HEK293 (cell line): Measurements from ENCODE around the gene PPP1R14B.

ENCODE experiments used
- SETDB1 ChIP-seq: IDR thresholded peaks from one replicate; pipeline ENCODE4 v1.6.1; 2017; ENCODE audit warnings: mild to moderate bottlenecking, low read length, moderate library complexity, mixed read lengths; ENCODE audit not compliant: insufficient read length
- ZNF501 ChIP-seq: fragments of 450-650 bp; formaldehyde crosslinking; IDR thresholded peaks from 2 replicates; pipeline ENCODE4 v1.5.1; 2016; ENCODE audit warnings: missing biosample characterization, missing genetic modification characterization
- TF ChIP-seq, protein P1 (sequence below): fragments of 450-650 bp; formaldehyde crosslinking; IDR thresholded peaks from 2 replicates; pipeline ENCODE4 v1.5.1; 2016; ENCODE audit warnings: missing biosample characterization, missing genetic modification characterization
- TF ChIP-seq, protein P2 (sequence below): fragments of 450-650 bp; formaldehyde crosslinking; IDR thresholded peaks from 2 replicates; pipeline ENCODE4 v1.5.1; 2016; ENCODE audit warnings: missing biosample characterization, missing genetic modification characterization
- TF ChIP-seq, protein P3 (sequence below): fragments of 450-650 bp; IDR thresholded peaks from 2 replicates; pipeline ENCODE4 v1.5.1; 2018; ENCODE audit warnings: missing biosample characterization, mild to moderate bottlenecking, missing genetic modification characterization

DNA sequence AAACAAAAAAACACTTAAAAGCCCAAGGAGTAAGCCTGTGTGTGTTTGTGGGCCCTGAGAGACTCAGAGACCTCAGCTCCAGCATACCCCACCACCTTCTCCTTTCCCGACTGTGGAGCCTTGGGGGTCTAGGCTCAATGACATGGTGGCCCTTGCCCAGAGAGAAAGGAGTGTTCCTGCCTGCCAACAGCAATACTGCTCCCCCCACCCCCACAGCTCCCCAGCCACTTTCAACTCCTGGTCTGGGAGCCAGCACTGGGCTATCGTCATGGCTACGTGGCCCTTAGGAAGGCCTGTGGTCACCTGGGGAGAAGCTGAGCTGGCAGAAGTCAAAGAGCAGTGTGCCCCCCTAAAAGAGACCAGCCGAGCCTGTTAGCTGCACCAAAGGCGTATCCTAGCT is 2.6 kb downstream of the PPP1R14B start:
- TF ChIP-seq SETDB1: no peak
- TF ChIP-seq, protein P1, sequence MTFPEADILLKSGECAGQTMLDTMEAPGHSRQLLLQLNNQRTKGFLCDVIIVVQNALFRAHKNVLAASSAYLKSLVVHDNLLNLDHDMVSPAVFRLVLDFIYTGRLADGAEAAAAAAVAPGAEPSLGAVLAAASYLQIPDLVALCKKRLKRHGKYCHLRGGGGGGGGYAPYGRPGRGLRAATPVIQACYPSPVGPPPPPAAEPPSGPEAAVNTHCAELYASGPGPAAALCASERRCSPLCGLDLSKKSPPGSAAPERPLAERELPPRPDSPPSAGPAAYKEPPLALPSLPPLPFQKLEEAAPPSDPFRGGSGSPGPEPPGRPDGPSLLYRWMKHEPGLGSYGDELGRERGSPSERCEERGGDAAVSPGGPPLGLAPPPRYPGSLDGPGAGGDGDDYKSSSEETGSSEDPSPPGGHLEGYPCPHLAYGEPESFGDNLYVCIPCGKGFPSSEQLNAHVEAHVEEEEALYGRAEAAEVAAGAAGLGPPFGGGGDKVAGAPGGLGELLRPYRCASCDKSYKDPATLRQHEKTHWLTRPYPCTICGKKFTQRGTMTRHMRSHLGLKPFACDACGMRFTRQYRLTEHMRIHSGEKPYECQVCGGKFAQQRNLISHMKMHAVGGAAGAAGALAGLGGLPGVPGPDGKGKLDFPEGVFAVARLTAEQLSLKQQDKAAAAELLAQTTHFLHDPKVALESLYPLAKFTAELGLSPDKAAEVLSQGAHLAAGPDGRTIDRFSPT (tag by site-specific recombination): no peak
- TF ChIP-seq ZNF501 (tag by site-specific recombination): no peak
- TF ChIP-seq, protein P2, sequence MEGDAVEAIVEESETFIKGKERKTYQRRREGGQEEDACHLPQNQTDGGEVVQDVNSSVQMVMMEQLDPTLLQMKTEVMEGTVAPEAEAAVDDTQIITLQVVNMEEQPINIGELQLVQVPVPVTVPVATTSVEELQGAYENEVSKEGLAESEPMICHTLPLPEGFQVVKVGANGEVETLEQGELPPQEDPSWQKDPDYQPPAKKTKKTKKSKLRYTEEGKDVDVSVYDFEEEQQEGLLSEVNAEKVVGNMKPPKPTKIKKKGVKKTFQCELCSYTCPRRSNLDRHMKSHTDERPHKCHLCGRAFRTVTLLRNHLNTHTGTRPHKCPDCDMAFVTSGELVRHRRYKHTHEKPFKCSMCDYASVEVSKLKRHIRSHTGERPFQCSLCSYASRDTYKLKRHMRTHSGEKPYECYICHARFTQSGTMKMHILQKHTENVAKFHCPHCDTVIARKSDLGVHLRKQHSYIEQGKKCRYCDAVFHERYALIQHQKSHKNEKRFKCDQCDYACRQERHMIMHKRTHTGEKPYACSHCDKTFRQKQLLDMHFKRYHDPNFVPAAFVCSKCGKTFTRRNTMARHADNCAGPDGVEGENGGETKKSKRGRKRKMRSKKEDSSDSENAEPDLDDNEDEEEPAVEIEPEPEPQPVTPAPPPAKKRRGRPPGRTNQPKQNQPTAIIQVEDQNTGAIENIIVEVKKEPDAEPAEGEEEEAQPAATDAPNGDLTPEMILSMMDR (tag by site-specific recombination): no peak
- TF ChIP-seq, protein P3, sequence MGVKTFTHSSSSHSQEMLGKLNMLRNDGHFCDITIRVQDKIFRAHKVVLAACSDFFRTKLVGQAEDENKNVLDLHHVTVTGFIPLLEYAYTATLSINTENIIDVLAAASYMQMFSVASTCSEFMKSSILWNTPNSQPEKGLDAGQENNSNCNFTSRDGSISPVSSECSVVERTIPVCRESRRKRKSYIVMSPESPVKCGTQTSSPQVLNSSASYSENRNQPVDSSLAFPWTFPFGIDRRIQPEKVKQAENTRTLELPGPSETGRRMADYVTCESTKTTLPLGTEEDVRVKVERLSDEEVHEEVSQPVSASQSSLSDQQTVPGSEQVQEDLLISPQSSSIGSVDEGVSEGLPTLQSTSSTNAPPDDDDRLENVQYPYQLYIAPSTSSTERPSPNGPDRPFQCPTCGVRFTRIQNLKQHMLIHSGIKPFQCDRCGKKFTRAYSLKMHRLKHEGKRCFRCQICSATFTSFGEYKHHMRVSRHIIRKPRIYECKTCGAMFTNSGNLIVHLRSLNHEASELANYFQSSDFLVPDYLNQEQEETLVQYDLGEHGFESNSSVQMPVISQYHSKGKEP (tag by site-specific recombination): no peak
